ENCODE measurements around the gene KLK15. TPM values are rescaled to one million over a fixed set of nuclear protein-coding genes. Genes with fewer than 3 reads are reported as not detected.
"Not testable (repeated sequence)": the region's sequence is repeated elsewhere in the genome, so short reads cannot be mapped to it uniquely, and the experiment has no call there.

Gene KLK15
- polyA plus RNA-seq, 1 experiment: not detected

GRCh38 chr19:50790922-50791467 is 42.4 kb downstream of the KLK15 start:
- H3K27ac ChIP-seq (ENCODE audit: low read depth, low read length): no peak overlapping the region
- H3K9me3 ChIP-seq (ENCODE audit: control insufficient read depth, insufficient read depth, low read length): no peaks in the 10 kb centered on the region; the same call in 1 of the 2 replicates
- H3K27me3 ChIP-seq (ENCODE audit: control insufficient read depth, insufficient read depth, low read length): no peaks in the 10 kb centered on the region
- no peak for TF ChIP-seq CTCF (IDR thresholded peaks at IDR 0.05; ENCODE audit: low read depth, low read length)
- ChIA-PET POLR2A (interaction anchor here (0.6 kb wide), 1 partner anchor 402 kb away, joined by 4 read pairs; no protein-coding TSS in a partner anchor), CTCF (interaction anchor here (0.5 to 2.1 kb wide), 3 partner anchors 9 to 122 kb away, joined by 3 to 6 read pairs (median 4); no protein-coding TSS in a partner anchor)
- DNase-seq (ENCODE audit: low read depth, low spot score): no peak
- H3K4me3 ChIP-seq (ENCODE audit: low read depth, low read length): no peak overlapping the region

GRCh38 chr19:50790396-50790795 is 43.0 kb downstream of the KLK15 start, which contains the start of gene ACP4:
Gene ACP4, plus strand, starts transcription at chr19:50790415. Its CDS starts 0 bp downstream, at chr19:50790415.
- Histone ChIP-seq H3K27ac (ENCODE audit: low read depth, low read length) (no peak within 1 kb of the TSS), H3K4me3 (ENCODE audit: low read depth, low read length) (no peak within 1 kb of the TSS), H3K27me3 (ENCODE audit: control insufficient read depth, insufficient read depth, low read length) (no peaks in the 10 kb centered on the region), H3K9me3 (ENCODE audit: control insufficient read depth, insufficient read depth, low read length) (no peaks in the 10 kb centered on the region; the same call in 1 of the 2 replicates)
- TF ChIP-seq CTCF (IDR thresholded peaks at IDR 0.05; ENCODE audit: low read depth, low read length): no peak
- CTCF ChIA-PET: interaction anchor here (0.5 to 2.1 kb wide), 3 partner anchors 9 to 121 kb away, joined by 3 to 6 read pairs (median 4); no protein-coding TSS in a partner anchor
- DNase-seq (ENCODE audit: low read depth, low spot score): no peak
- POLR2A ChIA-PET: interaction anchor here (1.0 kb wide), 1 partner anchor 406 kb away, joined by 3 read pairs; the partner anchor contains the start of gene POLD1

- Histone ChIP-seq H3K9me3 (ENCODE audit: control insufficient read depth, insufficient read depth, low read length) (no peaks in the 10 kb centered on the region; the same call in 1 of the 2 replicates), H3K27ac (ENCODE audit: low read depth, low read length) (no peak overlapping the region), H3K27me3 (ENCODE audit: control insufficient read depth, insufficient read depth, low read length) (peaks cover 14% of the 10 kb centered on the region), H3K4me3 (ENCODE audit: low read depth, low read length) (no peak overlapping the region)
- ChIA-PET POLR2A (no interaction called here), CTCF (interaction anchor here (3.7 to 5.0 kb wide), 3 partner anchors 80 to 248 kb away, joined by 23 to 71 read pairs (median 40); no protein-coding TSS in a partner anchor)
- DNase-seq (ENCODE audit: low read depth, low spot score): no peak
- TF ChIP-seq CTCF (IDR thresholded peaks at IDR 0.05; ENCODE audit: low read depth, low read length): no peak
Measured at GRCh38 chr19:50785329-50785728, 48.0 kb downstream of the KLK15 start.

- Histone ChIP-seq H3K4me3 (ENCODE audit: low read depth, low read length) (no peak overlapping the region), H3K27ac (ENCODE audit: low read depth, low read length) (no peak overlapping the region), H3K27me3 (ENCODE audit: control insufficient read depth, insufficient read depth, low read length) (peaks cover 20% of the 10 kb centered on the region), H3K9me3 (ENCODE audit: control insufficient read depth, insufficient read depth, low read length) (no peaks in the 10 kb centered on the region; the same call in 1 of the 2 replicates)
- no peak for DNase-seq (ENCODE audit: low read depth, low spot score)
- ChIA-PET POLR2A (interaction anchor here (0.7 kb wide), 1 partner anchor 8 kb away, joined by 3 read pairs; no protein-coding TSS in a partner anchor), CTCF (interaction anchor here (1.5 to 5.0 kb wide), 5 partner anchors 79 to 428 kb away, joined by 4 to 71 read pairs (median 23); no protein-coding TSS in a partner anchor)
- TF ChIP-seq CTCF (IDR thresholded peaks at IDR 0.05; ENCODE audit: low read depth, low read length): no peak
Measured at GRCh38 chr19:50784710-50785109, 48.7 kb downstream of the KLK15 start.

- H3K27me3 ChIP-seq (ENCODE audit: control insufficient read depth, insufficient read depth, low read length): peaks cover 25% of the 10 kb centered on the region
- H3K27ac ChIP-seq (ENCODE audit: low read depth, low read length); DNase-seq (ENCODE audit: low read depth, low spot score); H3K9me3 ChIP-seq (ENCODE audit: control insufficient read depth, insufficient read depth, low read length); H3K4me3 ChIP-seq (ENCODE audit: low read depth, low read length): not testable (repeated sequence)
- ChIA-PET POLR2A (interaction anchor here (1.0 kb wide), 1 partner anchor 59 kb away, joined by 3 read pairs; no protein-coding TSS in a partner anchor), CTCF (interaction anchor here (0.6 to 5.0 kb wide), 21 partner anchors 9 to 520 kb away, joined by 3 to 71 read pairs (median 4); no protein-coding TSS in a partner anchor)
Measured at GRCh38 chr19:50783848-50784152, 49.6 kb downstream of the KLK15 start.
